ES-I3 (cell line): ENCODE measurements around the gene MED31.
"Not testable (repeated sequence)": the region's sequence is repeated elsewhere in the genome, so short reads cannot be mapped to it uniquely, and the experiment has no call there.

Source experiments
- H3K36me3 ChIP-seq: 2 replicates; pipeline ENCODE4 v1.6.1; 2013; ENCODE audit warnings: mild to moderate bottlenecking, low read length, control low read depth, moderate library complexity; ENCODE audit not compliant: insufficient read depth
- H3K4me1 ChIP-seq: 2 replicates; pipeline ENCODE4 v1.6.1; 2013; ENCODE audit warnings: mild to moderate bottlenecking, control low read depth, low read length; ENCODE audit not compliant: insufficient read depth
- H3K9ac ChIP-seq: 2 replicates; pipeline ENCODE4 v1.6.1; 2013; ENCODE audit warnings: low read depth, mild to moderate bottlenecking, low read length, moderate library complexity
- H3K9me3 ChIP-seq: 2 replicates; pipeline ENCODE4 v1.6.1; 2013; ENCODE audit warnings: mild to moderate bottlenecking, low read length, moderate library complexity; ENCODE audit not compliant: control insufficient read depth, insufficient read depth

The MED31 gene

DNA sequence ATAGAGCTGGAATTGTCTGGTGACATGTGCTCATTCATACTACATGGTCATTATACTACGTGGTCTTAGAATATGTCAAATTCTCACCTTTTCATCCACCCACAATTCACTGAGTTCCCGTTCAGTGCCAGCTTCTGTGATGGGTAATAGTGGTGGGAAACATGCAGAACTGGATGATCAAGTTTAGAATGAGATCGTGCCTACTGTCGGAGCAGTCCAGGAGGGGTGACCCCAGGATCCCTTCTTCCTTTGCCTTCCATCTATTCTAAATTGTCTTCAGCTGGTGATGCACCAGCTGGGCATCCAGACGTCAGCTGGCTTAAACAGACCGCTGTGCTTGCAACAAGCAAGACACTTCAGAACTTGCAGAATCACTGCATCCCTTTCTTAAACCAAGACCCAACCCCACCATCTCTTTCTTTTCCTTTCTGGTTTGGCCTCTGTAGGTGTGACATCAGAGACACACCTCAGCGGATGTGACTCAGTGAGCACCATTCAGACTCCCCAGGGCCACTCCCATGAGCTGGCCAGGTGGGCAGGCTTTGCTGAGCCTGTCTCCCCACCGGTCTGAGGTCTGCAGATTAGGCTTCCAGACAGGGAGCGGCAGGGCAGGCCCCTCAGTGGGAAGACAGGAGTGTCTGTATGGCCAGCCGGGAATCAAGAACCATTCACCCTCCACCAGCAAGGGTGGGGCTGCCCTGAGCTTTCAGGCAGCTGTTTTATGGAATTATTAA is 18.2 kb upstream of the MED31 start:
- Histone ChIP-seq H3K9me3 (no peaks in the 10 kb centered on the region), H3K4me1 (no peaks in the 10 kb centered on the region), H3K36me3 (no peaks in the 10 kb centered on the region), H3K9ac (no peak overlapping the region)

DNA sequence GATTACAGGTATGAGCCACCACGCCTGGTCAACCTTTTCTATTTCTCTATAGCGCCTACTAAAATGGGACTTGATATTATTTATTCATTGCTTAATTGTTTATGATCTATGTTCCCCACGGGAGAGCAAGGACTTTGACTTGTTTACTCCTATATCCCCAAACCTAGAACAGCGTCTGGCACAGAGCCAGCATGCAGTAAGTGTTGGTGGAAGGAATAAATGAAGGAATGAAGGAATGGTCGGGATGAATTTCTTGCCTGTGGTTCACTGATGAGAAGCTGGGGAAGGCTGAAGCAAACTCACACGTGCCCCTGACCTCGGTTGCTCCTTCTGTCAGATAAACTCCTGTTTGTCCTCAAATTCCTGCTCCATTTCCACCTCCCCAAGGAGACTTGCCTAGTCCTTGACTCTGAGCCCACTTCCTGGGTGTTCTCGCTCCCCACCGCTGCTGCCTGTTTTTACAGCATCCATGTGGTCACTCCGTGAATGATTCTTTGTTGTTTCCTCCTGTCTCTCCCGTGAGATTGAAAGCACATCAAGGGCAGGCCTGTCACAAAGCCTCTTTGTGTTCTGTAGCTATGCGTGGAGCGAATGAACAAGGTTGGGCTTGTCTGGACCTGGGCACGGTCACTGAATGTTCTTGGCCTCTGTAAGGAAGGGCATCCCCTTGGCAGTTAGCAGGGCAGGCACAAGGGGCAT is 17.5 kb upstream of the MED31 start:
- Histone ChIP-seq H3K36me3 (no peaks in the 10 kb centered on the region), H3K9me3 (no peaks in the 10 kb centered on the region), H3K4me1 (no peaks in the 10 kb centered on the region), H3K9ac (no peak overlapping the region)

DNA sequence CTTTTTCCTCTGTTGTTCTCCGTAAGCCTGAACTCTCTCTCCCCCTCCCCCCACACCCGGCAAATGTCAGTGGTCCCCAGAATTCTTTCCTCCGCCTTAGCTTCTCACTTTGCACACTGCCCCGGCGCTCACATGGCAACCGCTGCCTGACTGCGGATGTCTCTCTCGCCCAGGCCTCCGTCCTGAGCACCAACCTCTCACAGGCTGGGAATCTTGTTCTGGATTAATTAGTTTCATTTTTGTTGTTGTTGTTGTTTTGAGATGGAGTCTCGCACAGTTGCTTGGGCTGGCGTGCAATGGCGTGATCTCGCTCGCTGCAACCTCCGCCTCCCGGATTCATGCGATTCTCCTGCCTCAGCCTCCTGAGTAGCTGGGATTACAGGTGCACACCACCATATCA is 16.8 kb upstream of the MED31 start:
- Histone ChIP-seq H3K9ac (no peak overlapping the region), H3K36me3 (no peaks in the 10 kb centered on the region), H3K9me3 (no peaks in the 10 kb centered on the region), H3K4me1 (no peaks in the 10 kb centered on the region)

DNA sequence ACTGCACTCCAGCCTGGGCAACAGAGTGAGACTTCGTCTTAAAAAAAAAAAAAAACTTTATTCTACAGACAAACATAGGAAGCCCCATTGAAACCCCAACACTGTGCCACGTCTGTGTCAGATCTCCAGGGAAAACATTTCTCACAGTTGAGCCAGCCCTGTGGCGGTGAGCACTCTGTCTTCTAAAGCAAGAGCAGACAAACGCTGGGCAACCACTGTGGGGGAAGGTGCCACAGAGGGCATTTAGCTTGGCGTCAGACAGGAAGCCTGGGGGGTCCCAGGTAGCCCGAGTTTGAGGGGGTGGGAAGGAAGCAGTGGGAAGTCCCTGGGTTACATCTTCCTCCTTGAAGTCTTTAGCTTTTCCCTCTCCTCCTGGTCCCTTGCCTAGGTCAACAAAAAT is 16.1 kb upstream of the MED31 start:
- Histone ChIP-seq H3K9ac (no peak overlapping the region), H3K9me3 (no peaks in the 10 kb centered on the region), H3K36me3 (no peaks in the 10 kb centered on the region), H3K4me1 (no peaks in the 10 kb centered on the region)

DNA sequence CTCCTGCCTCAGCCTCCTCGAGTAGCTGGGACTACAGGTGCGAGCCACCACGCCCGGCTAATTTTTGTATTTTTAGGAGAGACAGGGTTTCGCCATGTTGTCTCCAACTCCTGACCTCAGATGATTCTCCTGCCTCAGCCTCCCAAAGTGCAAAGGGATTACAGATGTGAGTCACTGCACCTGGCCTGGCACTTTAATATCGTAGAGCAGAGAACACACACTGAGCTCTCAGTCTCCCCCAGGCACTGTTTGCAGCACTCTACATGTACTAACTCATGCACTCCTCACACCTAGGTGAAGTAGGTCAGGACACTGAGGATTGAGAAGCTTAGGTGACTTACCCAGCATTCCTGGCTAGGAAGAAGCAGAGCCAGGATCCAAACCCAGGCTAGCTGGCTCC is 15.2 kb upstream of the MED31 start:
- Histone ChIP-seq H3K9ac (no peak overlapping the region), H3K4me1 (no peaks in the 10 kb centered on the region), H3K9me3 (no peaks in the 10 kb centered on the region), H3K36me3 (no peaks in the 10 kb centered on the region)

DNA sequence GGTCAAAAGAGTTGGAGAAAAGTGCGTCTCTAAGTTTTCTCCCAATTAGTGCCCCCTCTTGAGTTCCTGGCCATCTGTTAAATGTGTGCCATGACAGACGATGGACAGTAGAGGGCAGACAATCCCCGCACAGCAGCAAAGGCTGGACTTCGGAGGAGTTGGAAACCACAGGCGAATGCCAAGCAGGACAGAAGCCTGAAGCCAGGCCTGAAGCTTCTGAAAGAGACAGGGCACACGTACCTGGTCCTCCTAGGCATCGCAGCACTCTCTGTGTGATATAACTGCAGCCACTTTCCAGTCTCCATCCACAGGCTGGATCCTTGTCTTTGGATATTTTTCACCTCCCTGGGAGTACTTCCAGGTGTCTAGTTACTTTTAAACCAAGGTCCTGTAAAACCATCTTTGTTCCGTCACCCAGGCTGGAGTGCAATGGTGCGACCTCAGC is 14.7 kb upstream of the MED31 start:
- no peaks in the 10 kb centered on the region for H3K4me1 ChIP-seq
- no peak overlapping the region for H3K9ac ChIP-seq
- no peaks in the 10 kb centered on the region for H3K9me3 ChIP-seq
- no peaks in the 10 kb centered on the region for H3K36me3 ChIP-seq

DNA sequence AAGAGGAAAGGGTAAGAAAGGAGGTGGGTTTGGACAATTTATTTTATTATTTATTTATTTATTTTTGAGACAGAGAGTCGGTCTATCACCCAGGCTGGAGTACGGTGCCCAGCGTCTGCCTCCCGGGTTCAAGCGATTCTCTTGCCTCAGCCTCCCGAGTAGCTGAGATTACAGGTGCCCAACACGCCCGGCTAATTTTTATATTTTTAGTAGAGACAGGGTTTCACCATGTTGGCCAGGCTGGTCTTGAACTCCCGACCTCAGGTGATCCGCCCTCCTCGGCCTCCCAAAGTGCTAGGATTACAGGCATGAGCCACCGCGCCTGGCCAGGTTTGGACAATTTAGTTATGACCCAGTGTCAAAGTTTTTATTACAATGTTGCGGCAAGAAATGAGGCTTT is 11.8 kb upstream of the MED31 start:
- H3K36me3 ChIP-seq, H3K9ac ChIP-seq, H3K4me1 ChIP-seq, H3K9me3 ChIP-seq: not testable (repeated sequence)

DNA sequence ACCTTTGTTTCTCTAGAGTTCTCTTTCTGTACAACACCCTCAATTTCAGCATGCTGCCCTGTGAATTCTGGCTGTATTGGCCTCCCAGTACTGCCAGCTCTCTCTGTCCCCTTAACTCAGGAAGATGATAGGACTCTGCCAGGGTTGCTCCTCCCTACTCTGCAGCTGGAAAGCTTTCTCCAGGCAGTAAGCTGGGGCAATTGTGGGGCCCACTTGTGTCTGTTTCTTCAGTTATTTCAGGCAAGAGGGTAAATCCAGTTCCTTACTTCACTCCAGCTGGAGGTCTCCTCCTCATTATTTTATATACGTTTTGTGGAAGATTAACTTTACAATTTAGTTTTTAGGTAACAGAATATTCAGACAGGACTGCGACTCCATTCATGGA is 10.1 kb upstream of the MED31 start:
- Histone ChIP-seq H3K4me1 (no peaks in the 10 kb centered on the region), H3K9me3 (no peaks in the 10 kb centered on the region), H3K36me3 (no peaks in the 10 kb centered on the region), H3K9ac (no peak overlapping the region)

DNA sequence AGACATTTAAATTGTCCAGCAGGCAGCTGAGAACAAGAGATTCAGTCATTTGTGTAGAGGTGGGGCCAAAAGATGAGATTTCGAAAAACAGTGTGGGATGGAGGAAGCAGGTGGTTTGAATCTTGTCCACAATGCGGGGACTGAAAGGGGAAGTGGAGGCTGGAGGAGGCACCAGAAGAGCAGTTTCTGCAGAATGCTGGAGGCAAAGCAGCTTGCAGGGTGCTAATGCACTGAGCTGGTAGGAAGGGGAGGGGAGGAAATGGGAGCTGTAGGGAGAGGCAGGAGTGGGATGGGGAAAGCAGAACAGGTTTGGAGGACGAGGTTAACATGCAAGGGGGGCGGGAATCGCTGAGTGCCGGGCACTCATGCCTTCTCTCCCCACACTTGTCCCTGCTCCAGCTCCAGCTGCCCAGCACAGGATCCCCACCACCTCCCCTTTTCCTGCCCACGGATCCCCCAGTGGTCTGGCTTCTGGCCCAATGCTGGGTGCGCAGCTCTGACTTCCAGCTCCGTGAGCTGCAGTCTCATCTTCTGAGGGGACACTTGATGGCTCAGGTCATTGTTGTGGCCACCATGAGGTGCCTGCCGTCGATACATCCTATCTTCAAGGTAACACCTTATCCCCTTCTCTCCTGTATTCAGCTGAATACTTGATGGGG is 9.5 kb upstream of the MED31 start:
- Histone ChIP-seq H3K4me1 (no peaks in the 10 kb centered on the region), H3K9ac (no peak overlapping the region), H3K36me3 (no peaks in the 10 kb centered on the region), H3K9me3 (no peaks in the 10 kb centered on the region)

DNA sequence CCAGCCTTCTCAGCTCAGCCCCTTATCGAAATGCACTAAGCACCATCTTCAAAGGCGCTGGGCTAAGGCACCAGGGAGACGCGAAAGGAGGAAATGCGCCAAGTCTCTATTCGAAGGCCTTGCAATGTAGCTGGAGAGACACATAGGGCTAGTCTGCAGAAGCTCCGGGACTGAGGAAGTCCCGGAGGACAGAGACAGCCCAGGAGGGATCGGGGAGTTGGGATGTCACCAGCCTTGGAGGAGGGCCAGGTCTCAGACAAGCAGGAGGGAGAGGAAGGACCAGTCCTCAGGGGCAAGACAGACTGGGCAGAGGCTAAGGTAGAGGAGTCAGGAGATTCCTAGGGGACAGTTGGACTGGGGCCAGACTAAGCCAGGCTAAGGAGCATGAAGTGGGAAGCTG is 8.7 kb upstream of the MED31 start:
- Histone ChIP-seq H3K9me3 (no peaks in the 10 kb centered on the region), H3K9ac (no peak overlapping the region), H3K4me1 (no peaks in the 10 kb centered on the region)

DNA sequence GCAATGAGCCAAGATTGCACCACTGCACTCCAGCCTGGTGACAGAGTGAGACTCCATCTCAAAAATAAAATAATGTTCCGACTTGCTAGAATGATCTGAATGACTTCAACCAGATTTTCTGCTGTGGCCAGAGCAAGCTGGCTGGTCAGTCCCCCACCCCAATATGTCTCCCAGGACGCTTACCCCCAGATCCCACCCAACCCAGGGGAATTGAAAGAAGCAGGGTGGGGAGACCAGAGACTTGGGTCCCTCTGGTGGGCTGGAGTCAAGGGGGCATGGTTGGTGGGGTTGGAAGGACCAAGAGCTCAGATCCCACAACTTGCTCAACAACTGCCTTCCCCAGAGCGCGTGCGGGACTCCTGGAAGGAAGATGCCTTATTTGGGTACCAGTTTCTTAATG is 7.0 kb upstream of the MED31 start:
- H3K9ac ChIP-seq, H3K4me1 ChIP-seq, H3K9me3 ChIP-seq: not testable (repeated sequence)

More for the DNA sequence above, 8.7 kb upstream of the MED31 start:
- H3K36me3 ChIP-seq = no peaks in the 10 kb centered on the region

DNA sequence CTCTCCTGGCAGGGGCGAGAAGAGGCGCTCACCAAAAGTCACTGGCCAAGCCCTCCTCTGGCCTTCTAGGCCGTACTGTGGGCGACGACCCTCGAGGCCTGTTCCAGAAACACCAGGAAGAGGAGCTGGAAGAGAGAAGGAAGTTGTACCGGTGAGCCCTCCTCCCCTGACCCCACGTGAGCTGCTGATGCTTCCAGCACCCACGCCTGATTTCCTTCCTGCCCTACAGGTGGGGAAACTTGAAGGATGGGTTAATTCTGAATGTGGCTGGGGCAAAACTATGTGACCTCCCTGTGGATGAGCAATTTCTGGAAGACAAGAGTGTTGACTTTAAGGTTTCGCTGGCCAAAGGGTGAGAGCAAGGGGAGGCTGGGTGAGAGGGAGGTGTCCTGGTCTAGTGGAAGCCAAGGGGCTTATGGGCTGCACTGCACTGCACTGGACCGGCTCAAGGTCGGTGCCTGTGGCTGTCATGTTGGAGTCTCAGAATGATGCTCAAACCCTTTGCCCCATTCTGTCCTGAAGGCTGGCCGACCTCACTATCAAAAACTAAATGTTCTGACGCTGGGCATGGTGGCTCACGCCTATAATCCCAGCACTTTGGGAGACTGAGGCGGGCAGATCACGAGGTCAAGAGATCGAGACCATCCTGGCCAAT is 6.4 kb upstream of the MED31 start:
- H3K9ac ChIP-seq = peak overlapping the region; percentile 67; the same call in 1 of the 2 replicates
- no peaks in the 10 kb centered on the region for H3K36me3 ChIP-seq
- H3K4me1 ChIP-seq = no peaks in the 10 kb centered on the region; the same call in 1 of the 2 replicates
- H3K9me3 ChIP-seq = no peaks in the 10 kb centered on the region

More for the DNA sequence above, 7.0 kb upstream of the MED31 start:
- H3K36me3 ChIP-seq = not testable (repeated sequence)

DNA sequence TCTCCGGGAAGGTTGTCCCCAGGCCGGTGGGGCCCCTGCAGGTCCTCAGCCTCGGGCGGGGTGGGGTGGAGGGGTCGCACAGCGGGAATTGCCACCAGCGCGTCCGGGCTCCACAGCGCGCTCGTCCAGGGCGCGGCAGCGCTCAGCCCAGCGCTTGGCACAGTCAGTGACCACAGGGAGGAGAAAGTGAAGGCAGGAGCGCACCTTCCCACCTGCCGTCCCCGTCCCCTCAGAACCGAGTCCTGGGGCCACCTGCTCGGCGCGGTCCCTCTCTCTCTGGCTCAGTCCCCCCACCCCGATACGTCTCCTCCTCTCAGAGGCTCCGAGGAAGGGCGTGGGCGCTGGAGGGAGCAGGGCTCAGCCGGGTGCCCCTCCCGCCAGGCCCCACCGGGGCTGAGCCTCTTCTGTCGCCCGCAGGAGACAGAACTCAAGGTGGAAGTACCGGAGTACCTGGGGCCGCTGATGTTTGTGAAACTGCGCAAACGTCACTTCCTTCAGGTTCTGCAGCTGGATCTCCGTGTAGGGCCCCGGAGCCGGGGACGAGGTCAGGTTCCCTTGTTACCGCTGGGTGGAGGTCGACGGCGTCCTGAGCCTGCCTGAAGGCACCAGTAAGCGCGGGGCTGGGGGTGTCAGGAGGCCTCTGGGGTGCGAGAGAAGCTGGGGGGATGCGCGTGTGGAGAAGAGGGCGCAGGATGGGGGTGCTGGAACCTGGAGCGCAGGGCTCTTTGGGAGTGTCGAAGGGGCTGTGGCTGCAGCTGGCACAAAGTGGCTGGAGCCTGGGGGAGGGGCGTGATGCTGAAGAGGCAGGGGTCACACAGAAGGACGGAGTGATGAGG is 5.6 kb upstream of the MED31 start:
- not testable (repeated sequence) for H3K9me3 ChIP-seq, H3K36me3 ChIP-seq, H3K4me1 ChIP-seq
- H3K9ac ChIP-seq = peak overlapping the region; percentile 67; the same call in 1 of the 2 replicates
